ENCODE measurements around the gene PNN.
"Not testable (repeated sequence)": the region's sequence is repeated elsewhere in the genome, so short reads cannot be mapped to it uniquely, and the experiment has no call there.

The PNN gene

GRCh38 chr14:39174560-39175444 is at the start of gene PNN:
TSS of gene PNN (plus strand) at chr14:39175254. CDS start at chr14:39175280, 26 bp downstream.
- DNase-seq (ENCODE audit: low read depth) = peak; percentile 96

GRCh38 chr14:39137835-39138234 is 37.2 kb upstream of the PNN start:
- not testable (repeated sequence) for DNase-seq (ENCODE audit: low read depth)

GRCh38 chr14:39138440-39138839 is 36.6 kb upstream of the PNN start:
- DNase-seq (ENCODE audit: low read depth) = no peak

- no peak for DNase-seq (ENCODE audit: low read depth)
Observed at GRCh38 chr14:39140170-39140569, 34.9 kb upstream of the PNN start.

DNA sequence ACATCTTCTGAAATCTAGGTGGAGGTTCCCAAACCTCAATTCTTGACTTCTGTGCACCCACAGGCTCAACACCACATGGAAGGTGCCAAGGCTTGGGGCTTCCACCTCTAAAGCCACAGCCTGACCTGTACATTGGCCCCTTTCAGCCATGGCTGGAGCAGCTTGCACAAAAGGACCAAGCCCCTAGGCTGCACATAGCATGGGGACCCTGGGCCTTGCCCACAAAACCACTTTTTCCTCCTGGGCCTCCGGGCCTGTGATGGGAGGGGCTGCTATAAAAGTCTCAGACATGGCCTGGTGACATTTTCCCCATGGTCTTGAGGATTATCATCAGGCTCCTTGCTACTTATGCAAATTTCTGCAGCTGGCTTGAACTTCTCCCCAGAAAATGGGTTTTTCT is 33.4 kb upstream of the PNN start:
- DNase-seq (ENCODE audit: low read depth) = not testable (repeated sequence)

GRCh38 chr14:39143226-39143625 is 31.8 kb upstream of the PNN start:
- not testable (repeated sequence) for DNase-seq (ENCODE audit: low read depth)

GRCh38 chr14:39145266-39145966 is 29.6 kb upstream of the PNN start:
- DNase-seq (ENCODE audit: low read depth) = no peak

DNA sequence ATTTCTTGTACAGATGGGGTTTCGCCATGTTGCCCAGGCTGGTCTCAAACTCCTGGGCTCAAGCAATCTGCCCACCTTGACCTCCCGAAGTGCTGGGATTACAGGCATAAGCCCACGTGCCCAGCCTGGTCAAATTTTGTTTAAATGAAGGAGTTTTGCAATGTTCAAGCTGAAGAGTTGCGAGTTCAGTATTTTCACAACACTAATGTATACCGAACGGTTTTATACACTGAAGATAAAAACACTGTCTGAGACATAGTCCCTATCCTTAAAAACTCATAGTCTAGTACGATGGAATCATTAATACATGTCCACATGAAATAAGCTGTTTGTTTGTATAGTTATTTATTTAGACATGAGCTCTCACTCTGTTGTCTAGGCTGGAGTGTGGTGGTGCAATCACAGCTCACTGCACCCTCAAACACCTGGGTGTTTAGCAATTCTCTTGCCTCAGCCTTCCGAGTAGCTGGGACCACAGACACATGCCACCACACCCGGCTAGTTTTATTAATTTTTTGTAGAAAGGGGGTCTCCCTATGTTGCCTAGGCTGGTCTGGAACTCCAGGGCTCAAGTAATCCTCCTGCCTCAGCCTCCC is 20.4 kb upstream of the PNN start:
- no peak for DNase-seq (ENCODE audit: low read depth)

- DNase-seq (ENCODE audit: low read depth) = no peak
Observed at GRCh38 chr14:39157491-39157890, 17.6 kb upstream of the PNN start.

DNA sequence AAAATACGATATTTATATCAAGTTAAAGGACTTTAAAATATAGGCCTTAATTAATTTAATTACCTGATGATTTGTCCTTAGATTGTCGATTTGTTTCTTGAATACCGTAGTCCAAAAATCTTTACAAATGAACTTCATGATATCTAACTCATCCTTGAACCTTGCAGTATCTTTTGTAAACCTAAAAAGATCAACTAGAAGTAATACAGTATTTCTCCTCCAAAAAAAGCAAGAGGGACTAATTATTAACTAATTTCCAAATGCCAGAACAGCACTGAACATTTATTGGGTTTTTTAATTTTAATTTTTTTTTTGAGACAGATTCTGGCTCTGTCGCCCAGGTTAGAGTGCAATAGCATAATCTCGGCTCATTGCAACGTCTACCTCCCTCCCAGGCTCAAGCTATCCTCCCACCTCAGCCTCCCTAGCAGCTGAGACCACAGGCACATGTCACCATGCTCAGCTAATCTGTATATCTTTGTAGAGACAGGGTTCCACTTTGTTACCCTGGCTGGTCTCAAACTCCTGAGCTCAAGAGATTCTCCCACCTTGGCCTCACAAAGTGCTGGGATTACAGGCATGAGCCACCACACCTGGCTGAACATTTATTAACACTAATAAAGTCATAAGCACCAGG is 16.7 kb upstream of the PNN start:
- no peak for DNase-seq (ENCODE audit: low read depth)

GRCh38 chr14:39160494-39160893 is 14.6 kb upstream of the PNN start:
- no peak for DNase-seq (ENCODE audit: low read depth)

GRCh38 chr14:39167797-39168320 is 7.2 kb upstream of the PNN start:
- DNase-seq (ENCODE audit: low read depth) = not testable (repeated sequence)

GRCh38 chr14:39168591-39168990 is 6.5 kb upstream of the PNN start:
- DNase-seq (ENCODE audit: low read depth) = no peak

DNA sequence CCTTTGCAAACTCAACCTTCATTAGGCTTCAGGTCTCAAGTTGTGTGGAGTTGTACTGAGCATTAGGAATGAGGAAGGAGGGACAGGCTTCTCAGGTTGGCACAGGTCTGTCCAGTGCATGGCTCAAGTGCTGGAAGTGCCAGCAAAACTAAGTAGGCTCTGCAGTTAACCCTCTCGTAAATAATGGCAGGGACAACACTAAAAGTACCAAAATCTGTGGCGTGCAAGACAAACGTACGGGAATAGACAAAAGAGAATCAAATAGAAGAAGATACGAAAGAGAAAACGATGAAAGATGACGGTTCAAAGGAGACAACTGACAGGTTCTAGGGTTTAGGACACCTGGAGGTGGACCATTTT is 5.5 kb upstream of the PNN start:
- DNase-seq (ENCODE audit: low read depth) = no peak

DNA sequence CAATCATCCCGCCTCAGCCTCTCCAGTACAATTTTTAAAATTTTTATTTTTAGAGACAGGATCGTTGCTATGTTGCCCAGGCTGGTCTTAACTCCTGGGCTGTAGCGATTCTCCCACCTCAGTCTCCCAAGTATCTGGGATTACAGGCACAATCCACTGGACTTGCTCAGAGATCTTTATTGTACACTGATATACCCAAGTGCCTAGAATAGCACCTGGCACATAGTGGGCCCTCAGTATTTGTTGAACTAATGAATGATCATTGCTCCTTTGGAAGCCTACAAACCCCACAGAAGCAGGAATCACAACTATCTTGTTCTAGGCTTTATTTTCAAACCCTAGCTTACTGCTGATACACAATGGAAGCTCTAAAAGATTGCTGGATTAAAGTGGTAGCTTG is 1.9 kb upstream of the PNN start:
- DNase-seq (ENCODE audit: low read depth) = no peak

- peak; percentile 9 for DNase-seq (ENCODE audit: low read depth)
Observed at GRCh38 chr14:39175445-39176262, 600 bp downstream of the PNN start.

DNA sequence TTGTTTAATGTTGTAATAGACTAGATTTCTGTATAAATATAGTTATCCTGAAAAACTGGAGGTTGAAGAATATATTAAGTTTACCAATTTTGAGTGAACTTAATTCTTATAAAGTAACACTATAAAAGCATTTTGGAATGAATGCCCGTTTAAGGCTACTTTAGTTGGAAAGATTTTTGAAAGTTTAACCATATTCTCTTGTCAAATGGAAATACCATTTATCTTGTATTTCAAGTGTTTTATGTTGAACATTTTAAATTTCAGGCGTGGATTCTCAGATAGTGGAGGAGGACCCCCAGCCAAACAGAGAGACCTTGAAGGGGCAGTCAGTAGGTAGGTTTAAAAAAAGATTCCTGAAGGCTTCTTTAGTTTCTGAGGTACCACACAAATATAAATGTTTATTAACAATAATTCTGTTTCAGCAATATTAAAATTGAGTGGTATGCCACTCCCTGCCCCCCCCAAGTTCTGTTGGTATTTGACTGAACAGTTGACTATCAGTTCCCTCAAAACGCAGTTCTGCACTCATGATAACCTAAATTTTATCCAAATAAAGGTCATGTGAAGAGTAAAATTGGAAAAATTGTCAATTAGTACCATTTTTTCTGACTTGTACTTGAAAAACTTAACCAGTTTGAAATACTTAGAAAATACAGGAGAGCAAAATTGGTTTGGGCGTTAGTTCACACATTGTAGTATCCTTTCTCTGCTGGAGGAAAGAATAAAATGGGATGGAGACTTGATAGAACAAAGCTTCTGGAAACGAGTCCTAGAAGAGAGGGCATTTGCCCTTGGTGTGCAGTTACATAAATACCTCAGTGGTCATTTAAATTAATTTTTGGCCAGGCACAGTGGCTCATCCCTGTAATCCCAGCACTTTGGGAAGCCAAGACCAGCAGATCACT is 1.5 kb downstream of the PNN start:
- no peak for DNase-seq (ENCODE audit: low read depth)

DNA sequence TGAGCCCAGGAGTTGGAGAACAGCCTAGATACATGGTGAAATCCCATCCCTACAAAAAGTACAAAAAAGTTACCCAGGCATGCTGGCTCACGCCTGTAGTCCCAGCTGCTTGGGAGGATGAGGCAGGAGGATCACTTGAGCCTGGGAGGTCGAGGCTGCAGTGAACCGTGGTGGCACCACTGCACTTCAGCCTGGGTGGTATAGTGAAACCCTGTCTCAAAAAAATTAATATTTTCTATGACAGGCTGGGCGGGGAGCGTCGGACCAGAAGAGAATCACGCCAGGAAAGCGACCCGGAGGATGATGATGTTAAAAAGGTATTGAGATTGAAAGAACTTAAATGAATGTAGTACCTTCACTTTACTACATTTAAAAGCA is 2.1 kb downstream of the PNN start:
- no peak for DNase-seq (ENCODE audit: low read depth)

- DNase-seq (ENCODE audit: low read depth) = no peak
Observed at GRCh38 chr14:39179042-39179441, 4.0 kb downstream of the PNN start.

- DNase-seq (ENCODE audit: low read depth) = no peak
Observed at GRCh38 chr14:39180553-39180952, 5.5 kb downstream of the PNN start.

All from activated gamma-delta T cell treated with anti-CD3 and anti-CD28 coated beads, Interleukin-2, amount 50 U/mL, for 16 hours (primary cell).